Calu3 (cell line): ENCODE measurements around the gene PLPPR4. TPM values are rescaled to one million over a fixed set of nuclear protein-coding genes. Genes with fewer than 3 reads are reported as not detected.
A peak's percentile ranks its signal among the peaks of the same experiment; 100 is the strongest.

Experiments used
- Bru-seq: library from RNA; stranded (reverse); fragments of 400-500 nt; gene quantifications from one replicate; lab custom pipeline; 2021; lab: Mats Ljungman, UMichigan
- BruChase-seq, 2 experiments: library from RNA; stranded (reverse); fragments of 400-500 nt; gene quantifications; one replicate each; lab custom pipeline; 2021; lab: Mats Ljungman, UMichigan
- BruUV-seq: library from RNA; stranded (reverse); fragments of 400-500 nt; replicated peaks from 2 replicates; lab custom pipeline; 2021; lab: Mats Ljungman, UMichigan
- CTCF ChIA-PET: fragments of 300-600 bp; sonication (Branson Sonifier 250); formaldehyde crosslinking; loops from one replicate; lab custom pipeline; 2022; ENCODE audit warnings: antibody characterized with exemption; lab: Charles Lee
- DNase-seq: peaks from one replicate; pipeline ENCODE4 v3.0.0; 2022
- H3K27ac Mint-ChIP-seq: one replicate; pipeline ENCODE4 v1.8.0; 2022; ENCODE audit warnings: mixed read lengths; ENCODE audit not compliant: unreplicated experiment
- H3K27me3 Mint-ChIP-seq: one replicate; pipeline ENCODE4 v1.8.0; 2022; ENCODE audit warnings: mixed read lengths; ENCODE audit not compliant: unreplicated experiment
- H3K36me3 Mint-ChIP-seq: one replicate; pipeline ENCODE4 v1.8.0; 2022; ENCODE audit warnings: mild to moderate bottlenecking, moderate library complexity, mixed read lengths; ENCODE audit not compliant: insufficient read depth, unreplicated experiment
- H3K4me1 Mint-ChIP-seq: one replicate; pipeline ENCODE4 v1.8.0; 2022; ENCODE audit warnings: mild to moderate bottlenecking, low read depth, mixed read lengths; ENCODE audit not compliant: unreplicated experiment
- H3K4me3 Mint-ChIP-seq: one replicate; pipeline ENCODE4 v1.8.0; 2022; ENCODE audit warnings: mild to moderate bottlenecking, low read depth, moderate library complexity, mixed read lengths; ENCODE audit not compliant: unreplicated experiment
- H3K9me3 Mint-ChIP-seq: one replicate; pipeline ENCODE4 v1.8.0; 2022; ENCODE audit warnings: low read depth, mixed read lengths; ENCODE audit not compliant: unreplicated experiment
- CTCF ChIP-seq: fragments of 200-600 bp; IDR thresholded peaks from one replicate; pipeline ENCODE4 v1.8.0; 2022; ENCODE audit warnings: antibody characterized with exemption; ENCODE audit not compliant: unreplicated experiment
- intact Hi-C: fragments of 100-400 bp; cut with micrococcal nuclease; formaldehyde crosslinking; loops from one replicate; pipeline ENCODE4 v1.10.0; 2022; ENCODE audit not compliant: unreplicated experiment
- long read RNA-seq: library from polyadenylated mRNA; stranded (forward); transcript quantifications from one replicate; pipeline ENCODE4 v2.0.0, GENCODE V29; 2022
- total RNA-seq: library from RNA; stranded (reverse); gene quantifications from 2 replicates; pipeline ENCODE4 v1.2.3, GENCODE V29; 2022

Gene PLPPR4
- 0.12 TPM in 1 of 2 replicates, not detected in the other for total RNA-seq
- not detected for Bru-seq, nascent RNA
- BruChase-seq, experiment 1, labeled RNA remaining after a 6-hour chase, result percentile 2 among the genes with signal in this experiment
- BruChase-seq, experiment 2, labeled RNA remaining after a 2-hour chase, result percentile 7 among the genes with signal in this experiment
- long read RNA-seq, result 0 reads

GRCh38 chr1:99264201-99265021, at the start of gene PLPPR4:
TSS of gene PLPPR4 (plus strand) at chr1:99264492. CDS start at chr1:99264594, 102 bp downstream.
- TF ChIP-seq CTCF, result no peak
- CTCF ChIA-PET, result no interaction called here

GRCh38 chr1:99216956-99217355, 47.3 kb upstream of the PLPPR4 start:
- Mint-ChIP-seq H3K27ac (no peak overlapping the region), H3K9me3 (no peaks in the 10 kb centered on the region), H3K27me3 (no peaks in the 10 kb centered on the region), H3K36me3 (no peaks in the 10 kb centered on the region), H3K4me1 (no peaks in the 10 kb centered on the region), H3K4me3 (no peak overlapping the region)
- intact Hi-C loops, result no loop called here
- DNase-seq, result no peak
- no peak for TF ChIP-seq CTCF
- CTCF ChIA-PET, result no interaction called here
- BruUV-seq, result no TSS peak

More at GRCh38 chr1:99264201-99265021, at the start of gene PLPPR4:
- BruUV-seq, result no TSS peak
- Mint-ChIP-seq H3K4me3 (peak within 1 kb of the TSS; percentile 84), H3K27me3 (peaks cover 17% of the 10 kb centered on the region), H3K9me3 (no peaks in the 10 kb centered on the region), H3K36me3 (peaks cover 9% of the 10 kb centered on the region), H3K4me1 (no peaks in the 10 kb centered on the region), H3K27ac (no peak within 1 kb of the TSS)
- peak; percentile 58 for DNase-seq
- intact Hi-C loops, result no loop called here

GRCh38 chr1:99217599-99217998, 46.7 kb upstream of the PLPPR4 start:
- no TSS peak for BruUV-seq
- no peak overlapping the region for H3K27ac Mint-ChIP-seq
- no peaks in the 10 kb centered on the region for H3K9me3 Mint-ChIP-seq
- H3K36me3 Mint-ChIP-seq, result no peaks in the 10 kb centered on the region
- intact Hi-C loops, result no loop called here
- no peaks in the 10 kb centered on the region for H3K27me3 Mint-ChIP-seq
- DNase-seq, result no peak
- no peaks in the 10 kb centered on the region for H3K4me1 Mint-ChIP-seq
- no peak overlapping the region for H3K4me3 Mint-ChIP-seq
- CTCF ChIA-PET, result interaction anchor here (0.6 kb wide), 1 partner anchor 53 kb away, joined by 3 read pairs; no protein-coding TSS in a partner anchor
- no peak for TF ChIP-seq CTCF

- no peak for TF ChIP-seq CTCF
- no TSS peak for BruUV-seq
- intact Hi-C loops, result no loop called here
- no peak overlapping the region for H3K4me3 Mint-ChIP-seq
- H3K4me1 Mint-ChIP-seq, result no peaks in the 10 kb centered on the region
- H3K27me3 Mint-ChIP-seq, result no peaks in the 10 kb centered on the region
- no peak for DNase-seq
- H3K9me3 Mint-ChIP-seq, result no peaks in the 10 kb centered on the region
- CTCF ChIA-PET, result no interaction called here
- no peak overlapping the region for H3K27ac Mint-ChIP-seq
- no peaks in the 10 kb centered on the region for H3K36me3 Mint-ChIP-seq
These were observed 45.7 kb upstream of the PLPPR4 start for GRCh38 chr1:99218572-99218971.
